HG02763 (cell line): ENCODE results near the gene PPP1R12B.
"Not testable (repeated sequence)": the region's sequence is repeated elsewhere in the genome, so short reads cannot be mapped to it uniquely, and the experiment has no call there.

ENCODE experiments used
- ATAC-seq: cut with Tn5 transposase; IDR thresholded peaks from one replicate; pipeline ENCODE4 v1.9.1; 2021; ENCODE audit warnings: mild to moderate bottlenecking, moderate library complexity; ENCODE audit not compliant: unreplicated experiment

Gene PPP1R12B

DNA sequence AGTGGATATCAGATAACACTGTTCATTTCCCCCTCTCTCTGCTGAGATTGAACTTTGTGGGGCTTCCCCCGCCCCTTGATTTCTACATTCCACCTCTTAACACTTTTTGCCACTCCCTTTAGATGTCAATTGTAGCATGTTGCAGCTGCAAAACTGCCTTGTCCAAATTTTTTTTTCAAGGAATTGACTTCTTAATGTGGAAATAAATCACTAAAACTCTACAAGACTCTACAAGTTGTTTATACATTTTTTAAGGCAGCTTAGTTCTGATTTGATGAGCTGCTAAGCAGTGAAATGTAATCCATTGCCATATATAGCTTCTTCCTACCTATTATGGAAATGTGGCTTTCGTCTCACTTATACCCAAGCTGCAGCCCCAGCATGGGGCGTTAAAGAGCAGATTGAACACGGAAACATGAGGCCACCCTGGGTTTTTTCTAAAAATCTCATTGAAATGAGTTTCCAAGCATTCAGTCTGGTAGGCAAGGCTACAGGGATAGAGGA, 229.6 kb downstream of the PPP1R12B start:
- no peak for ATAC-seq

DNA sequence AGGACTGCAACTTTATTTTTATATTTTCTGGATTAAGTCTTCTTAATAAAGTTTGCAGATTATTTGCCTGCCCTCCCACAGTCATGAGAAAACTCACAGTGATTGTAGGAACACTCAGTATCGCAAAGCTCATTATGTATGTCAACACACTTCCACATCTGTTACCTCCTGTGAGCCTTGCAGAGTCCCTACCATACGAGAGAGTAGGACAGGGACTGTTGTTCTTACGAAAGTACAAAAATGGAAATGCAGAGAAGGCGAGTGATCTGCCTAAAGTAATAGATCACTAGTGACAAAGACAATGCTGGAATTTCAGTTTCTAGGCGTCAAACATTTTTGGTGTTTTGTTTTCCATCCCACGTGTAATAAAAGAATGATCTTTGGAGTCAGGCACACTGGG, 230.1 kb downstream of the PPP1R12B start:
- no peak for ATAC-seq

DNA sequence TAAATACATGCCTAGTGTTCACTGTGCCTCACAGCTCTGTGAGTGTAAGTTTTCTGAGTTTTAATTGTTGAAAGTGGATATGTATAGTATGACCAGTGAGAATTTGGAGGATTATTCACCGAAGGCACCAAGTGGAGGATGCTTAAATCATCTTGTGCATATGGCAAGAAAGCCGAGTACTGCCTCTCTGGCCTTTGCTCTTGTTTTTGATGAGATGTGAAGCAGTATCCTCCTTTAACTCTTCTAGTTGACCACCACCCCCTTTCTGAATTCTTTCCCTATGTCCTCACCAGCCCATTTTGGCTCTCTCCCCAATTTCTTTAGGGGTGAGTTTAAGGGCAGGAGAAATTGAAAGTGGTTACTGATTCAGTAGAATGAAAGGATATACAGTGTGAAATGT, 231.3 kb downstream of the PPP1R12B start:
- ATAC-seq: no peak

- no peak for ATAC-seq
Measured at GRCh38 chr1:202580619-202581018, 232.1 kb downstream of the PPP1R12B start.

- not testable (repeated sequence) for ATAC-seq
Measured at GRCh38 chr1:202582350-202582749, 233.9 kb downstream of the PPP1R12B start.

DNA sequence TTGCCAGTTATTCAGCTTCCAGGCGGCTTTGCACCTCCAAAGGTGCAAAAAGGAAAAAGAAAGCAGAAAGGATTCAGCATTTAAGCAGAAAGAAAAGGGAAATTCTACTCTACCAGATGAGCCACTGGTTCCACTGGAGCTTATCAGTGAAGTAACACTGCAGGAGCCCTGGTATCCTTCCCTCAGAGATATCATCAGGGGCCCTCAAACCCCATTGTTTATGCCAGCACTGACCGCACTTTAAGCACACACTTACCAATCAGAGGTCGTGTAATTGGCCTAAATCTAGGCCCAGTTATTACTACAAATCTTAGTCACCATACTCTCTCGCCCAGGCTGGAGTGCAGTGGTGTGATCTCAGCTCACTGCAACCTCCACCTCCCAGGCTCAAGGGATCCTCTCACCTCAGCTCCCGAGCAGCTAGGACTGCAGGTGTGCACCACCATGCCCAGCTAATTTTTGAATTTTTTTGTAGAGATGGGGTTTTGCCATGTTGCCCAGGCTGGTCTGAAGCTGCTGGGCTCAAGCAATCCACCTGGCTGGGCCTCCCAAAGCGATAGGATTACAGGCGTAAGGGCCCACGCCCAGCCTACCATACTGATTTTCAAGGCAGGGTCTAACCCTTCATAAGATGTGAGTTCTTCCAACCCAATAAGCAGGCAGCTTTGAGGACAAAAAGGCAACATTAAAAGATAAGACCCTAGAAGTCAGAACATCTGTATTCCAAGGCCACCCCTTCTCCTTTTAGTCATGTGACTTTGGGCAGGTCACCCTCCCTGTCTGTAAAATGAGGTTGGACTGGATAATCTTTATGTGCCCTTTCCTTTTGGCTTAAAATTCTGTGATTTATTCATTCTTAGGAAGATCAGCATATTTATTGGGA, 236.4 kb downstream of the PPP1R12B start:
- no peak for ATAC-seq

GRCh38 chr1:202585590-202585933, 237.1 kb downstream of the PPP1R12B start:
- no peak for ATAC-seq

- ATAC-seq: no peak
Measured at GRCh38 chr1:202586018-202586821, 237.7 kb downstream of the PPP1R12B start.

DNA sequence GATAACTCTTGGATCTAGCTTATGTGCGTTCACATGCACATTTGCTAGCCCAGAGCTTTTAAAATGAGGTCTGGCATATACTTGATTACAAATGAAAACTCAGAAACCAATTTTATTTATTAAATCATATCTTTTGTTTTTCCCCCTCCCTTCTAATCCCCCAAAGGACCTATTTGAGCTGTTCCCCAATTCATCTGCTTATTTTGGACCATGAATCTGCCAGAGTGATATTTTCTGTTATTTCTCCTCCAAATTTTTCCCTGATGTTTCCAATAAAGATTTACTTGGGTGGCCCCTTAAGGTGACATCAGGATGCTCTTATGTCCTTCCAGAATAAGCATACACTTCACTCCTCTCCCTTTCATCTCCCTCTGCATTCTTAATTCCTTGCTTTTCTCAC, 238.4 kb downstream of the PPP1R12B start:
- no peak for ATAC-seq

- no peak for ATAC-seq
Measured at GRCh38 chr1:202587859-202588485, 239.5 kb downstream of the PPP1R12B start.

- no peak for ATAC-seq
Measured at GRCh38 chr1:202588503-202589189, 240.1 kb downstream of the PPP1R12B start.

- ATAC-seq: no peak
Measured at GRCh38 chr1:202589190-202589930, 240.9 kb downstream of the PPP1R12B start.

DNA sequence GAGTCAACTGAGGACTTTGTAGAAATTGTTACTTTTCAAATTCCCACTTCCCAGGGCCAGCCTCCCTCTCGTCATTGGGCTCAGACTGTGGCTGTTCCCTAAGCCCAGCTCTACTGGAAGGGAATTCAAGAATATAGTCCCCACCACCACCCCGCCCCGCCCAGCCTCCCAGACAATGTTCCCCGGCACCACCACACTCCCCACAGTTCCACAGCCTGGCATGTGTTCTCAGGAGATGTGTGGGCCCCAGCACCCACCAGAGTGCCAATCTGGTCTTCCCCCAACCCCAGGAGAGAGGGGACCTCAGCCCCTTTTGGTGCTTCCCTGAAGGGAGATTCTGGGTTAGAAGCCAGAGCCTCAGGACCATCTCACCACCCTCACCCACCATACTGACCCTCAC, 241.6 kb downstream of the PPP1R12B start:
- ATAC-seq: no peak

DNA sequence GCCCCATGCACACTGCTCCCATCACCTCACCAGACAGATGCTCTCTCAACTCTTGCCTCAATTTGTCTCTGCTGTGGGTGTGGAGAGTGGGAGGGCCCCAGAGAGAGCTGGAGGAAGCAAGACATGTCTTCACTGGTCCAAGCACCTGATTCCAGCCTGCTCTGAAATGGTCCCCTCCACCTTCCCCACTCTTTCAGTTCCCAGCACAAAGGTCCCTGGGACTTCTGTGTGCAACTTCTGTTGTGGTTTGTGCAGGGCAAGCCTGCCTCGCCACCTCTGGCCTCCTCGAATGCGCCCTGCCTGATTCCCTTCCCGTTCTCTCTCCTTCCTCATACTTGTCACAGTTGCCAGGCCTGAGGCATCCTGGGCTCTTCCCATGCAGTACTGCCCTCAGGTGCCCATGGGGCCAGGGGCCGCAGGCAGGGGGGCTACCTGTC, 242.5 kb downstream of the PPP1R12B start:
- no peak for ATAC-seq

GRCh38 chr1:202591515-202591914, 243.0 kb downstream of the PPP1R12B start:
- no peak for ATAC-seq

GRCh38 chr1:202592146-202592545, 243.6 kb downstream of the PPP1R12B start:
- no peak for ATAC-seq

DNA sequence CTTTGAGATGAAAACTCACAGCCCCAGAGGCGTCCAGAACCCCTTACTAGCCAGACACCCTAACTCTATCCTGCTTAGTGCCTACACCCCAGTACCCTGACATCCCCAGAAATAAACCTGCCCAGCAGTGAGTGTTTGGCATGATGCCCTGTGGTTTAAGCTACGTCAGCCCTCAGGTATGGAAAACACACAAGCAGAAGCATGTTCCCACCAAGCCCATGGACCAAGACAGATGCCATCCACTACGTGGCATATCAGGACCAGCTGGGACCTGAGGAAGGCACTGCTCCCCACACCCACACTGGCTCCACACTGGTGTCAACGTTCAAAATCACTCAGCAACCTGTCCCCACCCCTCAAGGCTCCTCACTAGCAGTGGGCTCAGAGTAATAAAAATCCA, 245.3 kb downstream of the PPP1R12B start:
- no peak for ATAC-seq

- ATAC-seq: no peak
Measured at GRCh38 chr1:202596638-202597037, 248.1 kb downstream of the PPP1R12B start.

GRCh38 chr1:202597090-202597761, 248.7 kb downstream of the PPP1R12B start:
- ATAC-seq: no peak
